SK-N-MC (cell line): ENCODE data around the gene VDAC1.
"Not testable (repeated sequence)": the region's sequence is repeated elsewhere in the genome, so short reads cannot be mapped to it uniquely, and the experiment has no call there.

ENCODE experiments used
- EZH2 ChIP-seq: fragments of 200-600 bp; sonication (generic); IDR thresholded peaks from one replicate; pipeline ENCODE4 v1.6.1; 2017; ENCODE audit warnings: antibody characterized with exemption
- POLR2AphosphoS5 ChIP-seq: IDR thresholded peaks from 2 replicates; pipeline ENCODE4 v1.6.1; 2012; ENCODE audit warnings: mild to moderate bottlenecking, low read depth, low read length, borderline replicate concordance

- TF ChIP-seq EZH2, POLR2AphosphoS5: not testable (repeated sequence)
Observed at GRCh38 chr5:133937628-133938027, 67.1 kb downstream of the VDAC1 start.
